Nephron (organoid): ENCODE data around the gene DMRT1.
A peak's percentile ranks its signal among the peaks of the same experiment; 100 is the strongest.

Experiments used
- H3K27ac Mint-ChIP-seq, 3 experiments: 2 replicates each; pipeline ENCODE4 v1.8.0; 2020; ENCODE audit warnings: mixed read lengths in 3 of 3, mild to moderate bottlenecking in 2 of 3, moderate library complexity in 1 of 3
- H3K27me3 Mint-ChIP-seq: 2 replicates; pipeline ENCODE4 v1.8.0; 2021; ENCODE audit warnings: low read depth, mild to moderate bottlenecking, moderate library complexity, mixed read lengths
- H3K36me3 Mint-ChIP-seq: 2 replicates; pipeline ENCODE4 v1.8.0; 2020; ENCODE audit warnings: low read depth, mixed read lengths
- H3K4me1 Mint-ChIP-seq: 2 replicates; pipeline ENCODE4 v1.8.0; 2020; ENCODE audit warnings: mixed read lengths
- H3K4me3 Mint-ChIP-seq, 3 experiments: 2 replicates each; pipeline ENCODE4 v1.8.0; 2020; ENCODE audit warnings: mild to moderate bottlenecking in 3 of 3, mixed read lengths in 3 of 3, moderate library complexity in 2 of 3
- H3K9me3 Mint-ChIP-seq: 2 replicates; pipeline ENCODE4 v1.8.0; 2020; ENCODE audit warnings: mixed read lengths
- CTCF ChIP-seq, 3 experiments: fragments of 200-600 bp; sonication (generic); IDR thresholded peaks; one replicate each; pipeline ENCODE4 v1.5.0; 2021; ENCODE audit warnings: antibody characterized with exemption in 3 of 3; ENCODE audit not compliant: unreplicated experiment in 3 of 3

The DMRT1 gene

GRCh38 chr9:976258-976942 is 134.9 kb downstream of the DMRT1 start, which contains the start of gene DMRT3:
Gene DMRT3, plus strand, starts transcription at chr9:976655. Its CDS starts 347 bp downstream, at chr9:977002.
- Mint-ChIP-seq H3K27me3 (peaks cover 96% of the 10 kb centered on the region), H3K4me3 (peak within 1 kb of the TSS; percentile 73 to 77 (median 76)), H3K36me3 (no peaks in the 10 kb centered on the region), H3K9me3 (peaks cover 3% of the 10 kb centered on the region), H3K27ac (peak within 1 kb of the TSS in 1 of 3 experiments; percentile 11), H3K4me1 (peaks cover 25% of the 10 kb centered on the region)
- no peak for TF ChIP-seq CTCF (IDR thresholded peaks at IDR 0.05; ENCODE audit: unreplicated experiment in 3 of 3)

DNA sequence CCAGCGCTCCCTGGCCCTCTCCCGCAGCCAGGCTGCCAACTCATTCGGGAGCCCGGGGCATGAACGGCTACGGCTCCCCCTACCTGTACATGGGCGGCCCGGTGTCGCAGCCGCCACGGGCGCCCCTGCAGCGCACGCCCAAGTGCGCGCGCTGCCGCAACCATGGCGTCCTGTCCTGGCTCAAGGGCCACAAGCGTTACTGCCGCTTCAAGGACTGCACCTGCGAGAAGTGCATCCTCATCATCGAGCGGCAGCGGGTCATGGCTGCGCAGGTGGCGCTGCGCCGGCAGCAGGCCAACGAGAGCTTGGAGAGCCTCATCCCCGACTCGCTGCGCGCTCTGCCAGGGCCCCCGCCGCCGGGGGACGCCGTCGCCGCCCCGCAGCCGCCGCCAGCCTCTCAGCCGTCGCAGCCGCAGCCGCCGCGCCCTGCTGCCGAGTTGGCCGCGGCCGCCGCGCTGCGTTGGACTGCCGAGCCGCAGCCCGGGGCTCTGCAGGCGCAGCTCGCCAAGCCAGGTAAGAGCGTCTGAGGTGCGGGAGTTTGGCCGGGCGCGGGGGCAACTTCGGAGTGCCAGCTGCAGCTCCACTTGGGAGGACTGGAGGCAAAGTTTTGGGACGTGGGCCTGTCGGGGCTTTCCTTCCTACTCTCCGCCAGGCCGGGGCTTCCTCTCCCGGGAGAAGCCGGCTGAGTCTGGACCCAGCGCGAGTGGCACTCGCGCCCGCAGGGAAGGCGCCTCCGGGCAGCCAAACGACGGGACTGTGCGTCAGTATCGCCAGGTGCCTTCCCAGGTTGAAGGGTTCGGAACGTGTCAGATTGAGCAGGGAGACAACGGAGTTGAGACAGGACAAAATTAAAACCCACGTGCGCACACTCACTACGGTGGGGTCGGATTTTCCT is 135.7 kb downstream of the DMRT1 start:
- peaks cover 28% of the 10 kb centered on the region for H3K4me1 Mint-ChIP-seq
- TF ChIP-seq CTCF (IDR thresholded peaks at IDR 0.05; ENCODE audit: unreplicated experiment in 3 of 3), result no peak
- peaks cover 3% of the 10 kb centered on the region for H3K9me3 Mint-ChIP-seq
- H3K4me3 Mint-ChIP-seq, result peak overlapping the region; percentile 42 to 77 (median 62)
- peaks cover 96% of the 10 kb centered on the region for H3K27me3 Mint-ChIP-seq
- no peak overlapping the region for H3K27ac Mint-ChIP-seq
- H3K36me3 Mint-ChIP-seq, result no peaks in the 10 kb centered on the region

GRCh38 chr9:977838-978830 is 136.6 kb downstream of the DMRT1 start:
- Mint-ChIP-seq H3K27ac (no peak overlapping the region), H3K36me3 (no peaks in the 10 kb centered on the region), H3K27me3 (peaks cover 96% of the 10 kb centered on the region), H3K4me1 (peaks cover 33% of the 10 kb centered on the region), H3K9me3 (peaks cover 3% of the 10 kb centered on the region), H3K4me3 (peak overlapping the region; percentile 62 to 77 (median 75))
- no peak for TF ChIP-seq CTCF (IDR thresholded peaks at IDR 0.05; ENCODE audit: unreplicated experiment in 3 of 3)

- Mint-ChIP-seq H3K4me1 (peaks cover 19% of the 10 kb centered on the region), H3K36me3 (no peaks in the 10 kb centered on the region), H3K27ac (no peak overlapping the region), H3K27me3 (peaks cover 96% of the 10 kb centered on the region), H3K9me3 (no peaks in the 10 kb centered on the region), H3K4me3 (no peak overlapping the region)
- TF ChIP-seq CTCF (IDR thresholded peaks at IDR 0.05; ENCODE audit: unreplicated experiment in 3 of 3), result no peak
These were observed 138.5 kb downstream of the DMRT1 start for GRCh38 chr9:979983-980382.

DNA sequence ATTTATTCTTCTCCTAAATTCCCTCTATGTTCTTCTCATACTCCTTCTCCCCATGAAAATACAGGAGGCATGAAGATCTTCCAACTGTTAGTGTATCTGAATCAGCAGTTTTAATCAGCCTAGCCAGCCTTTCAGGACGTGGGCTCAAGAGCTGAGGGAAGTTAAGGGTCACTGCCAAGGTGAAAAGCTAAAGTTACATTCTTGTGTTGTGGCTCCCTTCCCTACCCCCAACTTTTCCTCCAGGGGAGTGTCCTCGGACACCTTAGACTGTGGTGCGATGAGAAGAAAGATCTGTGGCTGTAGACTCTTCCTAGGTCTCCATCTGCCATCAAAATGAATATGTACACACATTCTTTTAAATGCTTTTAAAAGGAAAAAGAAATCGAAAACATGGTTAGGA is 139.1 kb downstream of the DMRT1 start:
- Mint-ChIP-seq H3K4me1 (peaks cover 12% of the 10 kb centered on the region), H3K4me3 (peak overlapping the region in 1 of 3 experiments; percentile 18), H3K36me3 (no peaks in the 10 kb centered on the region), H3K9me3 (no peaks in the 10 kb centered on the region), H3K27me3 (peaks cover 94% of the 10 kb centered on the region), H3K27ac (no peak overlapping the region)
- no peak for TF ChIP-seq CTCF (IDR thresholded peaks at IDR 0.05; ENCODE audit: unreplicated experiment in 3 of 3)
